ENCODE measurements around the gene NUMB.

GRCh38 chr14:73325063-73325462 is 133.3 kb downstream of the NUMB start:
- TF ChIP-seq CTCF (IDR thresholded peaks at IDR 0.05; ENCODE audit: poor library complexity, severe bottlenecking) (no peak), EZH2 (IDR thresholded peaks at IDR 0.05; ENCODE audit: borderline replicate concordance, insufficient read depth, low read length, poor library complexity, severe bottlenecking) (no peak), MXI1 (conservative IDR thresholded peaks at IDR 0.05; ENCODE audit: poor library complexity, severe bottlenecking) (no peak)
